ENCODE results near the gene LRRC51. TPM values are rescaled to one million over a fixed set of nuclear protein-coding genes. Genes with fewer than 3 reads are reported as not detected.

The LRRC51 gene
- total RNA-seq, 1 donor from 2014 or later, result 5.8 TPM

DNA sequence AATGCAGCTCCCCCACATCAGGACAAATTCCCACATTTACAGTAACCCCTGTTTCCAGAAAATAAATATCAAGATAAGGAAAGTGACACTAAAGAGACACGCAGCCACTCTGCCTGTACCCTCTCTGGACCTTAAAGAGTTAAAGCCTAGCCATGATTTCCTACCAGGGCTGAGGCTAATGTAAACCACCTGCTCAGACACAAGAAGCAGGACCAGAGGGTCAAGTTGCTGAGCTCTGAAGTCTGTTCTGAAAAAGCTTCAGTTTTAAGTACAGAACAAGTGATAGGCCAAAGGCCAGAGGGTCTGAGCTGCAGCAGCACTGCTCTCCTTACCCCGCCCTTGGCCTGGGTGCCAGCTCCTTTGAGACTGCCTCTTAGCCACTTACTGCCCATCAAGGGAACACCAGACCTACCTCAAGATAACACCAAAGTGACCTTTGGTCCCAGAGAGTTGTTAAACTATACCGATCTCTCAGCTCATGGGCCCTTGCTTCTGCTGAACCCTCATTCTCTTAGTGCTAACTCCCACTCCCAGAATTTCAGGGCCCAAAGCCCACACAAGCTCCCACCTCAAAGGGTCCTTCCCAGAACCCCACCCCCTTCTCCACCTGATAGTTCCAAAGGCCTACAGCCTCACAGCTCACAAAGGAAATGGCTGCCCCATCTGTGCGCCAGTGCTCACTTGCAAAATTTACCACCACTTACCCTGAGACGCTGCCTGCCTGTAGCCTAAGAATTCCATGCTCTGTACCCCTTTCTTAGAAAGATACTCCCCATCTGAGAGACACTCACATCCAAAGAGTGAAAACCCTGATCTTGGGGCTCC is 41.4 kb upstream of the LRRC51 start:
- TF ChIP-seq, protein P1, sequence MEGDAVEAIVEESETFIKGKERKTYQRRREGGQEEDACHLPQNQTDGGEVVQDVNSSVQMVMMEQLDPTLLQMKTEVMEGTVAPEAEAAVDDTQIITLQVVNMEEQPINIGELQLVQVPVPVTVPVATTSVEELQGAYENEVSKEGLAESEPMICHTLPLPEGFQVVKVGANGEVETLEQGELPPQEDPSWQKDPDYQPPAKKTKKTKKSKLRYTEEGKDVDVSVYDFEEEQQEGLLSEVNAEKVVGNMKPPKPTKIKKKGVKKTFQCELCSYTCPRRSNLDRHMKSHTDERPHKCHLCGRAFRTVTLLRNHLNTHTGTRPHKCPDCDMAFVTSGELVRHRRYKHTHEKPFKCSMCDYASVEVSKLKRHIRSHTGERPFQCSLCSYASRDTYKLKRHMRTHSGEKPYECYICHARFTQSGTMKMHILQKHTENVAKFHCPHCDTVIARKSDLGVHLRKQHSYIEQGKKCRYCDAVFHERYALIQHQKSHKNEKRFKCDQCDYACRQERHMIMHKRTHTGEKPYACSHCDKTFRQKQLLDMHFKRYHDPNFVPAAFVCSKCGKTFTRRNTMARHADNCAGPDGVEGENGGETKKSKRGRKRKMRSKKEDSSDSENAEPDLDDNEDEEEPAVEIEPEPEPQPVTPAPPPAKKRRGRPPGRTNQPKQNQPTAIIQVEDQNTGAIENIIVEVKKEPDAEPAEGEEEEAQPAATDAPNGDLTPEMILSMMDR (IDR thresholded peaks at IDR 0.05; ENCODE audit: unreplicated experiment), result no peak
- no peaks in the 10 kb centered on the region for H3K27me3 Mint-ChIP-seq (ENCODE audit: unreplicated experiment)
- H3K27ac Mint-ChIP-seq (ENCODE audit: unreplicated experiment), result no peak overlapping the region
- DNase-seq (ENCODE audit: low spot score), result no peak
- peaks cover 15% of the 10 kb centered on the region for H3K36me3 Mint-ChIP-seq (ENCODE audit: low read depth, unreplicated experiment)
- no peak overlapping the region for H3K4me3 Mint-ChIP-seq (ENCODE audit: unreplicated experiment)
- H3K4me1 Mint-ChIP-seq (ENCODE audit: unreplicated experiment), result no peaks in the 10 kb centered on the region
- H3K9me3 Mint-ChIP-seq (ENCODE audit: unreplicated experiment), result no peaks in the 10 kb centered on the region

DNA sequence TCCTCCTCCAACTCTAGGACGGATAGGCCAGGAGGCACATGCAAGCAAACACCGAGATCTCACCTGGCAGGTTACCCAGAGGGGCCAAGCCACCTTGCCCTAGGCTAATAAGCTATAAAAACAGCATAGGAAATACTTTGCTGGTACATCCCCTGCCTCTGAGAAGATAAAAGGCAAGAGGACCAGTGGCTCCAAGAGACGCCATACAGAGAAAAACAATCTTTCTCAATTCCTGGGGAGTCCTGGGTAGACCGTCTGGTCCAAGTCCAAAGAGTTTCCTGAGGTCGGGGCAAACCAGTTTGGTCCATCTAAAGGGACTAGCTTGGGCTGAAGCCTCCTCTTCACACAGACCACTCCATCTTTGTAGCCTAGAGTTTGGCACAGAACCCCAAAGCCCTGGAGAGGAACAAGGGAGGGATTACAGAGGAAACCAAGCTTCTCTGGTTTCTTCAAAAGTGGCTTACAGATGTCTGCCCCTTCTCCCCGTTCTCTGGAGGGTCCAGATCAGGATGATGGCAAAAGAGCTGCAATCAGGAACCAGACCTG is 40.7 kb upstream of the LRRC51 start:
- Mint-ChIP-seq H3K4me1 (ENCODE audit: unreplicated experiment) (no peaks in the 10 kb centered on the region), H3K27ac (ENCODE audit: unreplicated experiment) (no peak overlapping the region), H3K4me3 (ENCODE audit: unreplicated experiment) (no peak overlapping the region), H3K27me3 (ENCODE audit: unreplicated experiment) (no peaks in the 10 kb centered on the region), H3K9me3 (ENCODE audit: unreplicated experiment) (no peaks in the 10 kb centered on the region), H3K36me3 (ENCODE audit: low read depth, unreplicated experiment) (peaks cover 15% of the 10 kb centered on the region)
- DNase-seq (ENCODE audit: low spot score), result no peak
- TF ChIP-seq, protein P1 (IDR thresholded peaks at IDR 0.05; ENCODE audit: unreplicated experiment), result no peak

DNA sequence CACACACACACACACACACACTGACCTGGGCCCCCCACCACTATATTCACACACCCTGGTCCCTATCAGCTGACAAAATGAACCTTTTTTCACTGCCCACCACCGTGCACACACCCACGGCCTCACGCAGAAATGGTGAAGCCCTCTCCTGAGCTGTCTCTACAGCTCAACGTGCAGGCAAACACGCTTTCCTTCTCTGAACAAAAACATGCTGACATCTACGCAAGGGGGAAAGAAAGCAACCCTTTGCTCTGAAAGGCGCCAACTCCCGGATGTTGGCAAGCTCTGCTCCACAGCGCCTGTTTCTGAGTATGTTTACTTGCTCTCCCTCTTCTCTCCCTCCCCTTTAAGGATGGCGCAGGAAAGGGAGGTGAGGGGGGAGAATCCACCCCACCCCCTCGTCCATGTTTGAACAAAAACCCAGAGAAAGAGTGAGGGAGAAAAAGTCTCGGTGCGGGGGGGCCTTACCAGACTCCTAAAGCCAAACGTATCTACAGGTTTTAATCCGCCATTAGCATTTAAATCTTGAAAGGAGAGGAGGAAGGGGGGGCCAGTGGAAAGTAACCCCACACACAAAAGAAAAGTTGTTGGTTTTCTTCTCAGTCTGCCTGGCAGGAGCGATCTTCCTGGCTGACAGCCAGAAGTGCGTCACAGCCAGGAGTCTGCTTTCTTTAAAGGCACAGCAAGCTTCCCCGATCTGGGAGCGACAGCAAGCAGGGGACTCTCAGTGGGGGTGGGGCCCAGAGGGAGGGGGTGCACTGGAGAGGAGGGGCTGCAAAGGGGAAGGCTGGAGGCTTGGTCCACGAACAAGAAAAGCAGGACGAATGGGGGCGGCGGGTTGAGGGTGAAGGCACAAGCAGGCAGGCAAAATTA is 39.9 kb upstream of the LRRC51 start:
- no peaks in the 10 kb centered on the region for H3K27me3 Mint-ChIP-seq (ENCODE audit: unreplicated experiment)
- no peak overlapping the region for H3K27ac Mint-ChIP-seq (ENCODE audit: unreplicated experiment)
- H3K4me1 Mint-ChIP-seq (ENCODE audit: unreplicated experiment), result no peaks in the 10 kb centered on the region
- H3K9me3 Mint-ChIP-seq (ENCODE audit: unreplicated experiment), result no peaks in the 10 kb centered on the region
- H3K4me3 Mint-ChIP-seq (ENCODE audit: unreplicated experiment), result no peak overlapping the region
- TF ChIP-seq, protein P1 (IDR thresholded peaks at IDR 0.05; ENCODE audit: unreplicated experiment), result no peak
- H3K36me3 Mint-ChIP-seq (ENCODE audit: low read depth, unreplicated experiment), result peaks cover 12% of the 10 kb centered on the region
- DNase-seq (ENCODE audit: low spot score), result peak; percentile 72

DNA sequence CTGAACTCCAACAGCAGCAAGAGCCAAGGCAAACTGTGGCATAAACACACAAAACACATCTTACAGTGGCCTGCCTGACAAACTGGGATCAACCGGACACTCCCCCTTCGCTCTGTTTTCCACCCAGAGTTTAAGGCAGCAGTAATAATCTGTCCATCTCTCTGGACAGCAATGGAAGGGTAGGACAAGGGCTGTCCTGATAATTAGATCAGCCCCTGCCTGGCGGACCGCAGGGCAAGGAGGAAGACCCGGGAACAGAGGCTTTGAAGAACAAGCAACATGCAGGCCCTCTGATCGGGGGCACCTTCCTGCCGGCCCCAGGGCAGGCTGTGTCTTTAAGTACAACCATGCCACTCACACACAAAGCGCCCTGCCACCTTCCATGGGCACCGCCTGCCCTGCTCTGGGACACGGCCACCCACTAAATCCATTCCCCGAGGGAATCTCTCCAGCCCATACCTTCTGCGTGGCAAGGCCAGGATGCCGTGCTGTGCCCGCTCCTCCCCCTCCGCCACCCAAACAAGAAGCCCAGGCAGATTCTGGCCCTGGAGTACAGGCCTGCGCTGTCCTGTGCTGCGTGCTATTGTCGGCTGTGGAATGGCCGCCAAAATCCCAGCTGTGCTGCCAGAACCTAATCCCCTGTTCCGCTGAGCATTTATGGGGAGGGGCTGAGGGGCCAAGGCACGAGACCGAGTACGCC is 39.1 kb upstream of the LRRC51 start:
- peaks cover 8% of the 10 kb centered on the region for H3K36me3 Mint-ChIP-seq (ENCODE audit: low read depth, unreplicated experiment)
- no peaks in the 10 kb centered on the region for H3K4me1 Mint-ChIP-seq (ENCODE audit: unreplicated experiment)
- peak; percentile 46 for DNase-seq (ENCODE audit: low spot score)
- no peak overlapping the region for H3K4me3 Mint-ChIP-seq (ENCODE audit: unreplicated experiment)
- no peaks in the 10 kb centered on the region for H3K27me3 Mint-ChIP-seq (ENCODE audit: unreplicated experiment)
- no peaks in the 10 kb centered on the region for H3K9me3 Mint-ChIP-seq (ENCODE audit: unreplicated experiment)
- no peak overlapping the region for H3K27ac Mint-ChIP-seq (ENCODE audit: unreplicated experiment)
- TF ChIP-seq, protein P1 (IDR thresholded peaks at IDR 0.05; ENCODE audit: unreplicated experiment), result no peak

All from endothelial cell (in vitro differentiated cells).